NK-92 (cell line): ENCODE measurements around the gene PGBD5.

Experiments
- DNase-seq: peaks from one replicate; lab custom pipeline; 2025; ENCODE audit not compliant: unreplicated experiment; lab: John Stamatoyannopoulos, UW

The PGBD5 gene

GRCh38 chr1:230398856-230399255 is 27.3 kb downstream of the PGBD5 start:
- no peak for DNase-seq

- no peak for DNase-seq
These were observed 29.2 kb downstream of the PGBD5 start for GRCh38 chr1:230396966-230397365.

GRCh38 chr1:230395932-230396331 is 30.2 kb downstream of the PGBD5 start:
- no peak for DNase-seq

GRCh38 chr1:230394741-230395140 is 31.4 kb downstream of the PGBD5 start:
- DNase-seq: no peak

GRCh38 chr1:230394134-230394533 is 32.0 kb downstream of the PGBD5 start:
- DNase-seq: no peak

- DNase-seq: no peak
These were observed 32.4 kb downstream of the PGBD5 start for GRCh38 chr1:230393722-230394121.

- DNase-seq: no peak
These were observed 33.1 kb downstream of the PGBD5 start for GRCh38 chr1:230392920-230393521.

- no peak for DNase-seq
These were observed 33.6 kb downstream of the PGBD5 start for GRCh38 chr1:230392536-230392909.

- no peak for DNase-seq
These were observed 34.2 kb downstream of the PGBD5 start for GRCh38 chr1:230391776-230392535.

- no peak for DNase-seq
These were observed 35.8 kb downstream of the PGBD5 start for GRCh38 chr1:230390371-230390770.

GRCh38 chr1:230387876-230388275 is 38.3 kb downstream of the PGBD5 start:
- DNase-seq: no peak

GRCh38 chr1:230387296-230387695 is 38.8 kb downstream of the PGBD5 start:
- DNase-seq: no peak

GRCh38 chr1:230386637-230387262 is 39.4 kb downstream of the PGBD5 start:
- no peak for DNase-seq

GRCh38 chr1:230385930-230386329 is 40.2 kb downstream of the PGBD5 start:
- no peak for DNase-seq

- DNase-seq: no peak
These were observed 41.0 kb downstream of the PGBD5 start for GRCh38 chr1:230385158-230385450.

- no peak for DNase-seq
These were observed 41.6 kb downstream of the PGBD5 start for GRCh38 chr1:230384380-230385157.

GRCh38 chr1:230383425-230383824 is 42.7 kb downstream of the PGBD5 start:
- no peak for DNase-seq

- no peak for DNase-seq
These were observed 44.1 kb downstream of the PGBD5 start for GRCh38 chr1:230382001-230382491.

- DNase-seq: no peak
These were observed 44.5 kb downstream of the PGBD5 start for GRCh38 chr1:230381585-230381984.

- no peak for DNase-seq
These were observed 45.1 kb downstream of the PGBD5 start for GRCh38 chr1:230381049-230381467.

- DNase-seq: no peak
These were observed 46.2 kb downstream of the PGBD5 start for GRCh38 chr1:230379928-230380327.

GRCh38 chr1:230379462-230379861 is 46.7 kb downstream of the PGBD5 start:
- no peak for DNase-seq
